ENCODE results near the gene IL36B.

Gene IL36B

GRCh38 chr2:113050921-113051895 lies 1.5 kb downstream of the IL36B start:
- DNase-seq, result no peak

- no peak for DNase-seq
Observed at GRCh38 chr2:113046465-113046864, 6.2 kb downstream of the IL36B start.

GRCh38 chr2:113041871-113042270 lies 10.8 kb downstream of the IL36B start:
- DNase-seq, result no peak

GRCh38 chr2:113039719-113040118 lies 12.9 kb downstream of the IL36B start:
- DNase-seq, result no peak

GRCh38 chr2:113039158-113039557 lies 13.5 kb downstream of the IL36B start:
- DNase-seq, result no peak

- no peak for DNase-seq
Observed at GRCh38 chr2:113038291-113038690, 14.4 kb downstream of the IL36B start.

GRCh38 chr2:113036763-113037162 lies 15.9 kb downstream of the IL36B start:
- no peak for DNase-seq

- no peak for DNase-seq
Observed at GRCh38 chr2:113034016-113034415, 18.7 kb downstream of the IL36B start.

- DNase-seq, result no peak
Observed at GRCh38 chr2:113032737-113033136, 19.9 kb downstream of the IL36B start.

GRCh38 chr2:113028112-113028511 lies 24.6 kb downstream of the IL36B start:
- no peak for DNase-seq

- DNase-seq, result no peak
Observed at GRCh38 chr2:113027691-113028090, 25.0 kb downstream of the IL36B start.

GRCh38 chr2:113025737-113026136 lies 26.9 kb downstream of the IL36B start:
- no peak for DNase-seq

- DNase-seq, result no peak
Observed at GRCh38 chr2:113024764-113025163, 27.9 kb downstream of the IL36B start.

- no peak for DNase-seq
Observed at GRCh38 chr2:113021312-113021711, 31.4 kb downstream of the IL36B start.

- DNase-seq, result no peak
Observed at GRCh38 chr2:113018509-113018908, 34.2 kb downstream of the IL36B start.

GRCh38 chr2:113015655-113016054 lies 37.0 kb downstream of the IL36B start:
- DNase-seq, result no peak

- DNase-seq, result no peak
Observed at GRCh38 chr2:113015042-113015441, 37.6 kb downstream of the IL36B start.

- no peak for DNase-seq
Observed at GRCh38 chr2:113014067-113014466, 38.6 kb downstream of the IL36B start.

- DNase-seq, result no peak
Observed at GRCh38 chr2:113013336-113013661, 39.4 kb downstream of the IL36B start.

- DNase-seq, result no peak
Observed at GRCh38 chr2:113012436-113013335, 40.0 kb downstream of the IL36B start.

- no peak for DNase-seq
Observed at GRCh38 chr2:113011108-113011507, 41.6 kb downstream of the IL36B start.

GRCh38 chr2:113010088-113010487 lies 42.6 kb downstream of the IL36B start:
- no peak for DNase-seq

- no peak for DNase-seq
Observed at GRCh38 chr2:113009622-113010021, 43.0 kb downstream of the IL36B start.

GRCh38 chr2:113007250-113007649 lies 45.4 kb downstream of the IL36B start:
- DNase-seq, result no peak

Data from NCI-H2029 treated with DMSO at 0.1 percent for 48 hours (cell line).